HepG2 (cell line): ENCODE measurements around the gene IFNA17. TPM values are rescaled to one million over a fixed set of nuclear protein-coding genes. Genes with fewer than 3 reads are reported as not detected.

Experiments used
- ATAC-seq: fragments of 200-7000 bp; cut with Tn5 transposase; 3 replicates; pipeline ENCODE4 v1.9.1; 2020; ENCODE audit warnings: mild to moderate bottlenecking, moderate library complexity
- BruUV-seq: library from RNA; stranded (reverse); fragments of 400-500 nt; replicated peaks from 2 replicates; lab custom pipeline; 2021; lab: Mats Ljungman, UMichigan
- CTCF ChIA-PET: fragments of 300-600 bp; formaldehyde crosslinking; extraction: SDS; loops from one replicate; lab custom pipeline; 2021; ENCODE audit warnings: low total read pairs, inconsistent platforms, low intra/inter-chr PET ratio; lab: Yijun Ruan, JAX
- POLR2A ChIA-PET: fragments of 350-600 bp; sonication (Branson Sonifier 250); formaldehyde crosslinking; loops from one replicate; lab custom pipeline; 2020; ENCODE audit warnings: antibody characterized with exemption, inconsistent platforms; lab: Yijun Ruan, JAX
- DNase-seq: peaks from one replicate; pipeline ENCODE4 v3.0.0-alpha.2; 2015; ENCODE audit warnings: low spot score
- FAIRE-seq: peaks from 3 replicates; lab custom pipeline; 2011; peaks lifted over from hg19 to GRCh38; lab: Jason Lieb, UNC
- H2AFZ ChIP-seq: one replicate; pipeline ENCODE4 v1.6.1; 2011; ENCODE audit warnings: low read length, inconsistent platforms
- H3K27ac ChIP-seq: fragments of 300-600 bp; 3 replicates; pipeline ENCODE4 v1.8.0; 2011; ENCODE audit warnings: mixed run types, mild to moderate bottlenecking, mixed read lengths, low read length, inconsistent platforms; ENCODE audit not compliant: insufficient read depth; ENCODE audit errors: extremely low read length
- H3K27me3 ChIP-seq, 2 experiments: fragments of 200-600 bp in 1 of 2; 2 replicates in 1 of 2; 3 replicates in 1 of 2; pipeline versions ENCODE4 v1.6.0 to v1.8.0; 2011; ENCODE audit warnings: low read length in 2 of 2, mild to moderate bottlenecking in 2 of 2, moderate library complexity in 2 of 2, inconsistent platforms in 1 of 2; ENCODE audit not compliant: insufficient read depth in 2 of 2, control insufficient read depth in 1 of 2
- H3K36me3 ChIP-seq, 2 experiments: fragments of 200-600 bp in 1 of 2; replicated peaks in 1 of 2; 2 replicates in 1 of 2; 3 replicates in 1 of 2; pipeline versions ENCODE4 v1.5.1 to v1.8.0; 2011; ENCODE audit warnings: low read length in 2 of 2, inconsistent platforms in 1 of 2; ENCODE audit not compliant: insufficient read depth in 2 of 2, control insufficient read depth in 1 of 2
- H3K4me1 ChIP-seq: 2 replicates; pipeline ENCODE4 v1.5.1; 2012; ENCODE audit warnings: low read length, inconsistent platforms; ENCODE audit not compliant: insufficient read depth
- H3K4me2 ChIP-seq: 2 replicates; pipeline ENCODE4 v1.6.0; 2011; ENCODE audit warnings: low read depth, low read length, inconsistent platforms
- H3K4me3 ChIP-seq, 3 experiments: fragments of 200-600 bp in 1 of 3; sonication (generic), shearing (Covaris generic) in 1 of 3; replicated peaks in 1 of 3; 2 replicates each; pipeline ENCODE4 v1.5.1; 2011 to 2016; ENCODE audit warnings: low read length in 3 of 3, inconsistent platforms in 2 of 3, low read depth in 2 of 3, mild to moderate bottlenecking in 2 of 3, control low read depth in 1 of 3, mixed read lengths in 1 of 3; ENCODE audit not compliant: insufficient read depth in 1 of 3
- H3K79me2 ChIP-seq: one replicate; pipeline ENCODE4 v1.6.1; 2011; ENCODE audit warnings: low read length, inconsistent platforms; ENCODE audit not compliant: insufficient read depth
- H3K9ac ChIP-seq: 2 replicates; pipeline ENCODE4 v1.6.0; 2011; ENCODE audit warnings: mild to moderate bottlenecking, low read depth, low read length, inconsistent platforms; ENCODE audit not compliant: insufficient read depth
- H3K9me3 ChIP-seq: 2 replicates; pipeline ENCODE4 v1.5.1; 2012; ENCODE audit warnings: mild to moderate bottlenecking, low read length
- H4K20me1 ChIP-seq: 2 replicates; pipeline ENCODE4 v1.6.0; 2011; ENCODE audit warnings: inconsistent platforms, mild to moderate bottlenecking, low read length, moderate library complexity; ENCODE audit not compliant: insufficient read depth
- HMGA1 ChIP-seq: sonication (generic); formaldehyde crosslinking; conservative IDR thresholded peaks from 2 replicates; pipeline ENCODE4 v1.4.0; 2020; ENCODE audit warnings: missing genetic modification reagents
- KLF11 ChIP-seq: IDR thresholded peaks from 2 replicates; pipeline ENCODE4 v1.6.1; 2016; ENCODE audit warnings: missing compliant biosample characterization
- NR2F6 ChIP-seq, 2 experiments: IDR thresholded peaks; 2 replicates each; pipeline ENCODE4 v1.6.1; 2016; ENCODE audit warnings: antibody characterized with exemption in 1 of 2, mild to moderate bottlenecking in 1 of 2
- RAD21 ChIP-seq: fragments of 450-650 bp; formaldehyde crosslinking; IDR thresholded peaks from 2 replicates; pipeline ENCODE4 v1.5.0; 2020; ENCODE audit warnings: mild to moderate bottlenecking
- THAP7 ChIP-seq: sonication (generic); formaldehyde crosslinking; IDR thresholded peaks from 2 replicates; pipeline ENCODE4 v1.8.1; 2023; ENCODE audit warnings: mild to moderate bottlenecking, missing genetic modification reagents
- ZBTB42 ChIP-seq: sonication (generic); formaldehyde crosslinking; IDR thresholded peaks from 2 replicates; pipeline ENCODE4 v1.5.0; 2020; ENCODE audit warnings: mild to moderate bottlenecking, missing genetic modification reagents
- ZNF362 ChIP-seq: sonication (generic); formaldehyde crosslinking; IDR thresholded peaks from 2 replicates; pipeline ENCODE4 v1.4.0; 2020; ENCODE audit warnings: missing genetic modification reagents, mild to moderate bottlenecking, borderline replicate concordance
- ZNF430 ChIP-seq: sonication (generic); formaldehyde crosslinking; IDR thresholded peaks from 2 replicates; pipeline ENCODE4 v1.9.0; 2021; ENCODE audit warnings: mild to moderate bottlenecking, missing genetic modification reagents
- WGBS: methylation state at CpG from one replicate; pipeline ENCODE4 v1.1.6; 2017; ENCODE audit warnings: low lambda C conversion rate; 5-methylcytosine and 5-hydroxymethylcytosine counted together
- in situ Hi-C: cut with HindIII; loops from 2 replicates; pipeline ENCODE4 v1.10.0; 2017; ENCODE audit warnings: low pct_unique_long_range_greater_than_20kb; ENCODE audit not compliant: extremely low pct_ligation_motif_present
- intact Hi-C: fragments of 100-400 bp; cut with micrococcal nuclease; formaldehyde crosslinking; loops from one replicate; pipeline ENCODE4 v1.10.0; 2022; ENCODE audit not compliant: unreplicated experiment
- polyA plus RNA-seq, 8 experiments: library from polyadenylated mRNA; depleted of rRNA in 3 of 8; stranded (reverse) in 7 of 8; unstranded in 1 of 8; fragments of >200 nt; fragmentation: Illumina TruSeq in 4 of 8; extraction: Trizol in 4 of 8; gene quantifications; 2 replicates each; pipeline versions ENCODE4 v1.2.1 to v1.2.3, GENCODE V29; 2011 to 2016; ENCODE audit warnings: low read depth in 4 of 8, missing spikeins in 1 of 8, mixed read lengths in 1 of 8; ENCODE audit not compliant: insufficient read depth in 1 of 8
- total RNA-seq, 5 experiments: library from RNA; depleted of rRNA; stranded (reverse); fragments of >200 nt; fragmentation: Illumina TruSeq; extraction: Trizol; gene quantifications; 2 replicates each; pipeline ENCODE4 v1.2.3, GENCODE V29; 2016; ENCODE audit warnings: low read depth in 1 of 5

The IFNA17 gene
- total and polyA plus RNA-seq, 2 of the 13 experiments (the other 11 are each of a cell fraction or from before 2014, with no cell fraction given), result not detected

- POLR2A ChIA-PET, result no interaction called here
- Histone ChIP-seq H3K27me3 (no peaks in the 10 kb centered on the region), H3K36me3 (no peaks in the 10 kb centered on the region), H3K9me3 (no peaks in the 10 kb centered on the region), H3K4me3 (no peak overlapping the region), H3K79me2 (no peaks in the 10 kb centered on the region), H2AFZ (peak overlapping the region; percentile 15), H3K4me2 (no peak overlapping the region), H3K9ac (no peak overlapping the region), H3K27ac (no peak overlapping the region)
- intact Hi-C loops, result loop anchor here (5.0 kb wide), 1 partner anchor 146 kb away; no protein-coding TSS in a partner anchor
- DNase-seq (peak; percentile 42), FAIRE-seq (no peak), ATAC-seq (peak; percentile 79)
- CTCF ChIA-PET, result no interaction called here
- WGBS, result 0% methylated on average over 4 of the region's 4 CpGs
- TF ChIP-seq NR2F6 (IDR thresholded peaks at IDR 0.05), result peak; percentile 47; the same call in 1 of the 2 replicates
- peak; percentile 26; the same call in 1 of the 2 replicates for TF ChIP-seq NR2F6 (CRISPR knock-in tag; IDR thresholded peaks at IDR 0.05)
- TF ChIP-seq ZNF430 (CRISPR knock-in tag), result no peak
- TF ChIP-seq, all 625 proteins: peak for 1
- Histone ChIP-seq H3K4me1 (peaks cover 8% of the 10 kb centered on the region), H4K20me1 (no peaks in the 10 kb centered on the region)
- in situ Hi-C loops, result no loop called here
- BruUV-seq, result no TSS peak
Measured at GRCh38 chr9:21251638-21252037, 23.6 kb upstream of the IFNA17 start.

GRCh38 chr9:21251190-21251589, 23.2 kb upstream of the IFNA17 start:
- Histone ChIP-seq H3K4me3 (no peak overlapping the region), H3K4me2 (no peak overlapping the region), H3K79me2 (no peaks in the 10 kb centered on the region), H3K27me3 (no peaks in the 10 kb centered on the region), H3K4me1 (peaks cover 8% of the 10 kb centered on the region), H3K9me3 (no peaks in the 10 kb centered on the region), H2AFZ (peak overlapping the region; percentile 15), H3K36me3 (no peaks in the 10 kb centered on the region), H3K9ac (no peak overlapping the region), H3K27ac (no peak overlapping the region), H4K20me1 (no peaks in the 10 kb centered on the region)
- intact Hi-C loops (loop anchor here (5.0 kb wide), 1 partner anchor 146 kb away; no protein-coding TSS in a partner anchor), in situ Hi-C loops (no loop called here)
- CTCF ChIA-PET, result no interaction called here
- ATAC-seq (peak; percentile 84), FAIRE-seq (no peak), DNase-seq (no peak)
- 0% methylated on average over 1 of the region's 1 CpG for WGBS
- TF ChIP-seq KLF11 (CRISPR knock-in tag) (no peak), THAP7 (CRISPR knock-in tag) (no peak), ZBTB42 (CRISPR knock-in tag) (no peak), RAD21 (CRISPR knock-in tag) (no peak), ZNF362 (CRISPR knock-in tag) (no peak), HMGA1 (CRISPR knock-in tag) (no peak)
- no TSS peak for BruUV-seq
- POLR2A ChIA-PET, result no interaction called here
